ACC112 (cell line): ENCODE measurements around the gene MRPL47.

Experiments
- H2AFZ ChIP-seq: fragments of 200-600 bp; sonication (generic); one replicate; pipeline ENCODE4 v1.6.0; 2017; ENCODE audit warnings: antibody characterized with exemption, low read length; ENCODE audit not compliant: unreplicated experiment
- H3K27ac ChIP-seq: fragments of 200-600 bp; sonication (generic); 2 replicates; pipeline ENCODE4 v1.5.1; 2014; ENCODE audit warnings: low read depth, mild to moderate bottlenecking, antibody characterized with exemption, low read length, moderate library complexity
- H3K27me3 ChIP-seq: fragments of 200-600 bp; sonication (generic); 2 replicates; pipeline ENCODE4 v1.6.1; 2014; ENCODE audit warnings: mild to moderate bottlenecking, antibody characterized with exemption, low read length, moderate library complexity, mixed read lengths; ENCODE audit not compliant: insufficient read depth
- H3K36me3 ChIP-seq: fragments of 200-600 bp; sonication (generic); 2 replicates; pipeline ENCODE4 v1.6.1; 2016; ENCODE audit warnings: mild to moderate bottlenecking, antibody characterized with exemption, low read length, moderate library complexity, mixed read lengths; ENCODE audit not compliant: insufficient read depth
- H3K4me1 ChIP-seq: fragments of 200-600 bp; sonication (generic); one replicate; pipeline ENCODE4 v1.6.1; 2016; ENCODE audit warnings: low read length, mixed read lengths; ENCODE audit not compliant: insufficient read depth, unreplicated experiment, control insufficient read depth
- H3K4me3 ChIP-seq: fragments of 200-600 bp; sonication (generic); 2 replicates; pipeline ENCODE4 v1.5.1; 2014; ENCODE audit warnings: mild to moderate bottlenecking, low read depth, low read length
- H3K79me2 ChIP-seq: fragments of 200-600 bp; sonication (generic); one replicate; pipeline ENCODE4 v1.6.0; 2016; ENCODE audit warnings: low read length; ENCODE audit not compliant: control insufficient read depth, unreplicated experiment, insufficient read depth

The MRPL47 gene

DNA sequence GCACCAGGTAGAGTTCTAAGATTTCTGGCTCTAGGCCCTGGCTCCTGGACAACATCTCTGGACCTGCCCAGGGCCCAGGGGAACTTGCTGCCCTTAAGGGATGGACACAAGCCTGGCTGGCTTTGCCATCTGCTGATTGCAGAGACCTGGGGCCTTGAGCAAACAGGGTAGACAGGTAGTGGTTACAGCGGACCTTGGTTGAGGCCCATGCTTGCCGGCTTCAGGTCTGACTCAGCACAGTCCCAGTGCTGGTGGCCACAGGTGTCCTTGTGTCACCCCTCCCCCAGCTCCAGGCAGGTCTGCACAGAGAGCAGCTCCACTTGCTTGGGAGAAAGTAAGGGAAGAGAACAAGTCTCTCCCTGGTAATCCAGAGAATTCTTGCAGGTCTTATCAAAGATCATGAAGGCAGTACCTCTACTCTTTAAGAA, 57.6 kb downstream of the MRPL47 start:
- Histone ChIP-seq H2AFZ (no peak overlapping the region), H3K27ac (no peak overlapping the region), H3K36me3 (no peaks in the 10 kb centered on the region), H3K4me3 (no peak overlapping the region), H3K4me1 (no peaks in the 10 kb centered on the region), H3K79me2 (no peaks in the 10 kb centered on the region), H3K27me3 (no peaks in the 10 kb centered on the region)

DNA sequence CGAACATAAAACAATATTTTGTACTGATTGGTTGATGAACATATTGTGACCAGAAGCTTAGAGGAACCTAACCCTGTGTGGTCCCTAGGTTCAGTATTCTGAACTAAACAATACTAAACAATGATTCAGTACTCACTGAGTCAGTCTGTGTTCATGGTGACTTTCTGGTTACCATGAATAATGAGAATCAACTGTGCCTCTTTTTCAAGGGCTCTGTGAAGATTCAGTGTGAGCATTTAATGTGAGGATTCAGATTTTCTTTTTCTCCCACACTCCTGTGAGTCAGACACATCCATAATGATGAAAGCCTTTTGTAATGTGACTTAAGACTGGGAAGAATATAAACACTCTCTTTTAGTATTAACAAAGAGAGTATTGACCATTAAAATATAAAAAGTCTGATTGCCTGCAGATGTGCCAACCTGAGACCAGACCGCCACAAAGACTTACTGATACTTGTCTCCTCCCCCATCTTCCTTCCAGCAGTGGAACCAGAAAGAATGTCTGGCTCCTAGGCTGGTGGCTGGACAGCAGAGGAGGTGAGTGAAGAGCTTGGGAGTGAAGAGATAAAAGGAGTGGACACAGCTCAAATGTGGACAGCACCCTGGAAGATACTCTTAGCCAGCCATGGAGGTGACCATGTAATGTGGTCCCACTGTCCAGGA, 59.3 kb downstream of the MRPL47 start:
- H3K4me1 ChIP-seq, result no peaks in the 10 kb centered on the region
- H3K27ac ChIP-seq, result peak overlapping the region; percentile 76
- H3K79me2 ChIP-seq, result no peaks in the 10 kb centered on the region
- no peak overlapping the region for H3K4me3 ChIP-seq
- H2AFZ ChIP-seq, result peak overlapping the region; percentile 8
- no peaks in the 10 kb centered on the region for H3K27me3 ChIP-seq
- H3K36me3 ChIP-seq, result no peaks in the 10 kb centered on the region

DNA sequence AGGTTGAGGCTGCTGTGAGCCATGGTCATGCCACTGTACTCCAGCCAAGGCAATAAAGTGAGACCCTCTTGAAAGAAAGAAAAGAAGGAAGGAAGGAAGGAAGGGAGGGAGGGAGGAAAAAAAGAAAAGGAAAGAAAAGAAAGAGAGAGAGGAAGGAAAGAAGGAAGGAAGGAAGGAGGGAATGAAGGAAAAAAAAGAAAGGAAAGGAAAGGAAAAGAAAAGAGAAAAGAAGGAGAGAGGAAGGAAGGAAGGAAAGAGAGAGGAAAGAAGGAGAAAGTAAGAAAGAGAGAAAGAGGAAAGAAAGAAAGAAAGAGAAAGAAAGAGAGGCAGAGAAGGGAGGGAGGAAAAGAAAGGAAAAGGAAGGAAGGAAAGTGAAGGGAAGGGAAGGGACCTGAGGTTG, 62.1 kb downstream of the MRPL47 start:
- Histone ChIP-seq H3K4me1 (no peaks in the 10 kb centered on the region), H2AFZ (no peak overlapping the region), H3K27me3 (no peaks in the 10 kb centered on the region), H3K36me3 (no peaks in the 10 kb centered on the region), H3K27ac (no peak overlapping the region), H3K4me3 (no peak overlapping the region), H3K79me2 (no peaks in the 10 kb centered on the region)

DNA sequence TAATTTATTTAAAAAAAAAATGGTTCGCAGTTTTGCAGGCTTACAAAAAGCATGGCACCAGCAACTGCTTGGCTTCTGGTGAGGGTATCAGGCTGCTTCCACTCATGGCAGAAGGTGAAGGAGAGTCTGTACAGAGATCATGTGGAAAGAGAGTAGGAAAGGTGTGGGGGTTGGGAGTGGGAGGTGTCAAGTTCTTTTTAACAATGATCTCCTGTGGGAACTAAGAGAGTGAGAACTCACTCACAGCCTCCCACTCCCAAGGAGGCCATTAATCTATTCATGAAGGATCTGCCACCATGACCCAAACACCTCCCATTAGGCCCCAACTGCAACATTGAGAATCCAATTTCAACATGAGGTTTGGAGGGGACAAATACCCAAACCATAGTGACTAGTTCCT, 62.8 kb downstream of the MRPL47 start:
- H3K36me3 ChIP-seq, result no peaks in the 10 kb centered on the region
- no peak overlapping the region for H3K4me3 ChIP-seq
- H3K4me1 ChIP-seq, result no peaks in the 10 kb centered on the region
- H3K79me2 ChIP-seq, result no peaks in the 10 kb centered on the region
- no peak overlapping the region for H3K27ac ChIP-seq
- H2AFZ ChIP-seq, result no peak overlapping the region
- H3K27me3 ChIP-seq, result no peaks in the 10 kb centered on the region

DNA sequence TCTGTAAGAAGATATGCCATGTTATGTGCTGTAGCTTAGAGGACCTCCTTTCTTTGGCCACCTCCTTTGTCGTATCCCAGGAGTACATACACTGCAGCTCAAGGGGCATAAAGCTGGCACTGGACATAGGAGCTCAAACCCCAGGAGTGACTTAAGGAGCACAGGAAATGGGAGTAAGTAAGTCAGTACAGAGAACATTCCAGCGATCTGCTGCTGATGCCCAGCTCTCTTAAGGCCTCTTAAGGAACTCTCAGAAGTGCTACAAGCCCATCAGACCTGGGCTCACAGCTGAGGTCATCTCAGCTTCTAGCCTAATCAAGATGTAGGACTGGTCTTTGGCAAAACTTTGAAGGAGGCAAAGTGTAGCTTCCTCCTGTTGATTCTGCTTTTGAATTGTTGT, 63.3 kb downstream of the MRPL47 start:
- Histone ChIP-seq H2AFZ (no peak overlapping the region), H3K36me3 (no peaks in the 10 kb centered on the region), H3K79me2 (no peaks in the 10 kb centered on the region), H3K27me3 (no peaks in the 10 kb centered on the region), H3K4me3 (no peak overlapping the region), H3K27ac (no peak overlapping the region), H3K4me1 (no peaks in the 10 kb centered on the region)
